HL-60 (cell line): ENCODE data around the gene NEUROD2.

ENCODE experiments used
- TF ChIP-seq, protein P1 (sequence below): IDR thresholded peaks from one replicate; pipeline ENCODE4 v1.5.1; 2011; ENCODE audit warnings: low read length, control low read depth, inconsistent platforms; ENCODE audit not compliant: insufficient read depth
- TF ChIP-seq, protein P2 (sequence below): IDR thresholded peaks from 2 replicates; pipeline ENCODE4 v1.6.1; 2012; ENCODE audit warnings: low read depth; ENCODE audit not compliant: insufficient replicate concordance

DNA sequence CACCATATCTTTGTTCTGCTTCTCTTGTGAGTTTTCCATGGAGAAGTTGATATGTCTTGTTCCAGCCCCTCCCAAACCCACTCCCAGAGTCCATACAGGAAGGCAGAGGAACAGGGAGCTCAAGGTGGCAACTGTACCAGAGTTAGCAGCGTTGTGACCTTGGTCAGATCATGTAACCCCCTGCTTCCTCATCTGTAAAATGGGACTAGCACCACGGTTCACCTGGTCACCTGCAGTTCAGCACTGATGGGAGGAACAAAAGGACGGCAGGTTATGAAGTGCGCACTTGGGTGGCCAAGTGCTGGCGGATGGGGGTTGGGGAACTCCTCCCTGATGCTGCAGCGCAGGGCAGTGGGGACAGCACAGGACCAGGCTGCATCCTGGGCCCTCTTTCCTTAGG, 7.7 kb upstream of the NEUROD2 start:
- TF ChIP-seq, protein P1, sequence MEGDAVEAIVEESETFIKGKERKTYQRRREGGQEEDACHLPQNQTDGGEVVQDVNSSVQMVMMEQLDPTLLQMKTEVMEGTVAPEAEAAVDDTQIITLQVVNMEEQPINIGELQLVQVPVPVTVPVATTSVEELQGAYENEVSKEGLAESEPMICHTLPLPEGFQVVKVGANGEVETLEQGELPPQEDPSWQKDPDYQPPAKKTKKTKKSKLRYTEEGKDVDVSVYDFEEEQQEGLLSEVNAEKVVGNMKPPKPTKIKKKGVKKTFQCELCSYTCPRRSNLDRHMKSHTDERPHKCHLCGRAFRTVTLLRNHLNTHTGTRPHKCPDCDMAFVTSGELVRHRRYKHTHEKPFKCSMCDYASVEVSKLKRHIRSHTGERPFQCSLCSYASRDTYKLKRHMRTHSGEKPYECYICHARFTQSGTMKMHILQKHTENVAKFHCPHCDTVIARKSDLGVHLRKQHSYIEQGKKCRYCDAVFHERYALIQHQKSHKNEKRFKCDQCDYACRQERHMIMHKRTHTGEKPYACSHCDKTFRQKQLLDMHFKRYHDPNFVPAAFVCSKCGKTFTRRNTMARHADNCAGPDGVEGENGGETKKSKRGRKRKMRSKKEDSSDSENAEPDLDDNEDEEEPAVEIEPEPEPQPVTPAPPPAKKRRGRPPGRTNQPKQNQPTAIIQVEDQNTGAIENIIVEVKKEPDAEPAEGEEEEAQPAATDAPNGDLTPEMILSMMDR: no peak
- TF ChIP-seq, protein P2, sequence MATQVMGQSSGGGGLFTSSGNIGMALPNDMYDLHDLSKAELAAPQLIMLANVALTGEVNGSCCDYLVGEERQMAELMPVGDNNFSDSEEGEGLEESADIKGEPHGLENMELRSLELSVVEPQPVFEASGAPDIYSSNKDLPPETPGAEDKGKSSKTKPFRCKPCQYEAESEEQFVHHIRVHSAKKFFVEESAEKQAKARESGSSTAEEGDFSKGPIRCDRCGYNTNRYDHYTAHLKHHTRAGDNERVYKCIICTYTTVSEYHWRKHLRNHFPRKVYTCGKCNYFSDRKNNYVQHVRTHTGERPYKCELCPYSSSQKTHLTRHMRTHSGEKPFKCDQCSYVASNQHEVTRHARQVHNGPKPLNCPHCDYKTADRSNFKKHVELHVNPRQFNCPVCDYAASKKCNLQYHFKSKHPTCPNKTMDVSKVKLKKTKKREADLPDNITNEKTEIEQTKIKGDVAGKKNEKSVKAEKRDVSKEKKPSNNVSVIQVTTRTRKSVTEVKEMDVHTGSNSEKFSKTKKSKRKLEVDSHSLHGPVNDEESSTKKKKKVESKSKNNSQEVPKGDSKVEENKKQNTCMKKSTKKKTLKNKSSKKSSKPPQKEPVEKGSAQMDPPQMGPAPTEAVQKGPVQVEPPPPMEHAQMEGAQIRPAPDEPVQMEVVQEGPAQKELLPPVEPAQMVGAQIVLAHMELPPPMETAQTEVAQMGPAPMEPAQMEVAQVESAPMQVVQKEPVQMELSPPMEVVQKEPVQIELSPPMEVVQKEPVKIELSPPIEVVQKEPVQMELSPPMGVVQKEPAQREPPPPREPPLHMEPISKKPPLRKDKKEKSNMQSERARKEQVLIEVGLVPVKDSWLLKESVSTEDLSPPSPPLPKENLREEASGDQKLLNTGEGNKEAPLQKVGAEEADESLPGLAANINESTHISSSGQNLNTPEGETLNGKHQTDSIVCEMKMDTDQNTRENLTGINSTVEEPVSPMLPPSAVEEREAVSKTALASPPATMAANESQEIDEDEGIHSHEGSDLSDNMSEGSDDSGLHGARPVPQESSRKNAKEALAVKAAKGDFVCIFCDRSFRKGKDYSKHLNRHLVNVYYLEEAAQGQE: no peak
